Limb (tissue), 2 donors: ENCODE measurements around the gene ZNF75A.

Source experiments
- DNase-seq, 2 donors: peaks; one replicate each; pipeline ENCODE4 v3.0.0-alpha.2; 2016; ENCODE audit errors: extremely low spot score in 2 of 2

ZNF75A gene

DNA sequence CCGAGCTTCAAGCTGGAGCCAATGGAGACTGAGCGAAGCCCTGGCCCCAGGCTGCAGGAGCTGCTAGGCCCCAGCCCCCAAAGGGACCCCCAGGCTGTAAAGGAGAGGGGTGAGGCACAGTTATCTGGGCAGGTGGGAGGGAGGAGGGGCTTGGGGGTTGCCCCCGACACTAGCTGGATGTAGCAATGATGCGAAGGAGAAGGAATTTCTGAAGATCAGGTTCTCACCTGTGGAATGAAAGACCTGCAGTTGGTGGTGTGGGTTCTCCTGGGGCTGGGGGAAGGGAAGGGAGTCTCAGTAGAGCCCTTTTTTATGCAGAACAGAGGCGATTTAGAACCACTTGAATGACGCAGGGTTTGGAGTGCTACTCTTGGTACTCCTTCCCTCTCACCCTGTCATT is 20.2 kb upstream of the ZNF75A start:
- DNase-seq = no peak

DNA sequence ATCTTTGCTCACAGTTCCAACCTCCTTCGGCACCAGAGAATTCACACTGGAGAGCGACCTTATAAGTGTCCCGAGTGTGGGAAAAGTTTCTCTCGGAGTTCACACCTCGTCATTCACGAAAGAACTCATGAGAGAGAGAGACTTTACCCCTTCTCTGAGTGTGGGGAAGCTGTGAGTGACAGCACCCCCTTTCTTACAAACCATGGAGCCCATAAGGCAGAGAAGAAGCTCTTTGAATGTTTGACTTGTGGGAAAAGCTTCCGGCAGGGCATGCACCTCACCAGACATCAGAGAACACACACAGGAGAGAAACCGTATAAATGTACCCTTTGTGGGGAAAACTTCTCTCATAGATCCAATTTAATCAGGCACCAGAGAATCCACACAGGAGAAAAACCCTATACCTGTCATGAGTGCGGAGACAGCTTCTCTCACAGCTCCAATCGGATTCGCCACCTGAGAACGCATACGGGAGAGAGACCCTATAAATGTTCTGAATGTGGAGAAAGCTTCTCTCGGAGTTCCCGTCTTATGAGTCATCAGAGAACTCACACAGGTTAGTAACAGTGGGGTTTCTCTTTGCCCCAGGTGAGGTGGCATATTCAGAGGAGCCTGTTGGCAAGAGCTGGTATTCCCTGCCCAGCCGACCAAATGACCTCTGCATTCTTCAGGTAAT is 15.2 kb upstream of the ZNF75A start:
- DNase-seq = no peak

DNA sequence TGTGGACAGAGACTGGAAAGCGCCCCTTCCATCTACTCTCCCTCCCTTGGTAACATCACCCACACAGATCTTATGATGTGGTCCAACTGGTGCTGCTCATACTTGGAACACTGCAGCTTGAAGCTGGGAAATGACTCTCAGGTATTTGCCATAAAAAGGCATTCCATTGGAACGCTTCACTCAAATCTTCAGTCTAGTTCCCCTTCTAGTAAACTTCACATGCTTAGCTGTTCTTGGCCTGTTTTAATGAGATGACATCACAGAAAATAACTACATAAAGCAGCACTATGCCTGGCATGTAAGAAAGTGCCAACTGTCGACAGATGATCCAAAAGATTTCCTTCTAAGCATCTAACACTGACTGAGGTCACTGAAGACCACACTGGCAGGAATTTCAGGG is 12.7 kb upstream of the ZNF75A start:
- DNase-seq = no peak

DNA sequence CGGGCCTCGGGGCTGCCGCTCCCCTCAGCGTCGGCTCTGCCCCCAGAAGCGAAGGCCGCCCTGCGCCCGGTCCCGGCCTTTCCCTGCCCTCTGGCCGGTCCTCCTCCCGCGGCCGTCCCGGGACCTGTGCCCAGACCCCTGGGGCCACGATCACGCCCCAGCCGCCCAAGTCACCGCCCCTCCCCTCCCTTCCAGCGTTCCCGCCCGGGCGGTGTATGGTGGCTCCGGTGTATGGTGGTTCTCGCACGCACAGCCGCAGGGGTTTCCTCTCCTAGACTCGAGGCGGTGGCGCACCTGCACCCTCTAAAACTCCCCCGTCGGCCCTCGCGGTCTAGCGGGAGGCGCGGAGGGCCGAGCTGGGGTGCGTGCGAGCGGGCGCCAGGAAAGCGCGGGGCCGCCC is 10.1 kb upstream of the ZNF75A start:
- no peak for DNase-seq

DNA sequence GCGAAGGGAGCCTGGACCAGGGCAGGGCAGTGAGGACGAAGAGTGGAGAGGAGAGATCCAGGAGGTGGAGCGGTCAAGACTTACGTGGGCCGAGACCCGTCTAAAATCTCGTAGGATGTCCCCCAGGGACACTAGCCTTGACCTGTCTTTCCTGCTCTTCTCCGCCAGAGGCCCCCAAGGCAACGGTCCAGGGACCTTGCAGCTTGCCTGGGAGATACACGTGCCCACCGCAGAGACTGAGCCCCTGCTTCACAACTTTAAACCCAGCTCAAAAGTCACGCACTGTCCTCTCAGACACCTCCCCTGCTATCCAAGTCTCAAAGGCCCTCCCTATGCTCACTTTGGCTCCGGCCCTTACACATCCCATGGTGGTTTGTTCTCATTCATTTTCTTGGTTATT is 9.5 kb upstream of the ZNF75A start:
- no peak for DNase-seq

DNA sequence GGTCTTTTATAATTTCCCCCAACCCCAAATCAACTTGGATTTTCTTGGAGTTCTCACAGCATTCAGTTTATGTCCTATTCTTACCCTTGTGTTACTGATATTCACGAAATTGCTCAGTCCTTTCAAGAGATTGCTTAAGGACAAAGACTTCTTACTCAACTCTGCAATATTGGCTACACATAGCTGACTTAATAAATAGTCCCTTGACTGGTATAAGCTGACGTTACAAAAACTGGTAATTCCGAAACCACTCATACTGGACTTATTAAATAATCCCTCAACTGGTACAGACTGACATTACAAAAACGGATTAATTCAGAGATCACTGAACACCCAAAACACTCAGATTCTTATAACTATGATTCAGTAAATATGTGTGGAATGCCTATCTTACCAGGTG is 927 bp upstream of the ZNF75A start:
- no peak for DNase-seq

DNA sequence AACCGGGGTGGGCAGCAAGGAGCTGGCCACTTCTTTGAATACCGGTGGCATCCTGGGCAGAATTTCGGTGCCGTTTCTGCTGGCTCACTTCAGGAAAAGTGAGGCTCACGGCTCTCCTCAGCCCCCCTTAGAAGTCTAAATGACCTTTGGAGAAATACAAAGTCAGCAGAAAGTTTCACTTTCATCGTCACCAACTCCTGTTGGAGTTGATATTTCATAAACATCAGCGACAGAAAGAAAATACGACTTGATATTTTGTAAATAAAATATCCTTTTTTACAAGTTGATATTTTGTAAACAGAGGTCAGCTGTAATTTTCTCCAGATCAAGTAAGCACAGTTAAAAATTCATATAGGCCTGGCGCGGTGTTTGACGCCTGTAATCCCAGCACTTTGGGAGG is 781 bp downstream of the ZNF75A start:
- no peak for DNase-seq

DNA sequence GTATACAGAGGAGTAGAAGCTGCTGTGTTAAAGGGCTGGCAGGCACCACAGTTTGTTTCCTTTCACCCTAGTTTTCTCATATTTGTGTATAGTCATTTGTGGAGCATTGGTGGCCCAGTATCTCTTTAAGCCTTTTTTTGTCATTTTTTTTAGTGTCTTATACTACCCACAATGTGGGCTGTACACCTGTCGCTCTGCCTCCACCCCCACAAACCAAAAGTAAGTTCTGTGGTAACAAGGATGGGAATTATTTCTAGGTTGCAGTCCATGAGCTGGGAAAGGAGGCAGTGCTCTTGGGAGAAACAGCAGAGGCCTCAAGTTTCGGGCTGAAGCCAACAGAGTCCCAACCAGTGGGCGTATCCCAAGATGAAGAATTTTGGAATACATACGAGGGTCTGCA is 6.2 kb downstream of the ZNF75A start:
- no peak for DNase-seq

DNA sequence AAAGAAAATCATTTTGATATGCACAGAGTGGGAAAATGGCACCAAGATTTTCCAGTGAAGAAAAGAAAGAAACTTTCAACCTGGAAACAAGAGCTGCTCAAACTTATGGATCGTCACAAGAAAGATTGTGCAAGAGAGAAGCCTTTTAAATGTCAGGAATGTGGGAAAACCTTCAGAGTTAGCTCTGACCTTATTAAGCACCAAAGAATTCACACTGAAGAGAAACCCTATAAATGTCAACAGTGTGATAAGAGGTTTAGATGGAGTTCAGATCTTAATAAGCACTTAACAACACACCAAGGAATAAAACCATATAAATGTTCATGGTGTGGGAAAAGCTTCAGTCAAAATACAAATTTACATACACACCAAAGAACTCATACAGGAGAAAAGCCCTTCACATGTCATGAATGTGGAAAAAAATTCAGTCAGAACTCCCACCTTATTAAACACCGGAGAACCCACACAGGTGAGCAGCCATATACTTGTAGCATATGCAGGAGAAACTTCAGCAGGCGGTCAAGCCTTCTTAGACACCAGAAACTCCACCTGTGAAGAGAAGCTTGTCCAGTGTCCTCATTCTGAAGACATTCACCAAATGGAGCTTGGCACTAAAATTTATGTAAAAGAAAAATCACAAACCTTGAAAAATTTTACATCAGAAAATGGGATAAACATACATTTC is 12.2 kb downstream of the ZNF75A start:
- DNase-seq = no peak

DNA sequence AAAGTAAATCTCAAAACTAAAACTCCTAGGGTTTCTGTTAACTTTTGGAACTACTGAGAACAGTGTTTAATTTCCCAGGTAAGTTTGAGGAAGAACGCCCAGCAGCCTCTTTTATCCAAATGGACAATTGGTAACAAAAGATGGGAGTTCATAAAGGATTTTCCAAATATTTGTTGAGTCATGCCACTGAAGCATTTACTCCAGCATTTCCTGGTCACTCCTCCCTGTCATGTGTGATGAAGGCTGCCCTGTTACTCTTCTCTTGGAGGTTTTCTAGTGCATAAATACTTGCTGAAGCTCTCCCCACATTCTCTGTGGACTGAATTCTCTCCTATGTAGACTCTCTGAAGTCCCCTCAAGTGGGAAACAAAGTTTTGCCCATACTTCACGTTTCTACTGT is 16.5 kb downstream of the ZNF75A start:
- no peak for DNase-seq

DNA sequence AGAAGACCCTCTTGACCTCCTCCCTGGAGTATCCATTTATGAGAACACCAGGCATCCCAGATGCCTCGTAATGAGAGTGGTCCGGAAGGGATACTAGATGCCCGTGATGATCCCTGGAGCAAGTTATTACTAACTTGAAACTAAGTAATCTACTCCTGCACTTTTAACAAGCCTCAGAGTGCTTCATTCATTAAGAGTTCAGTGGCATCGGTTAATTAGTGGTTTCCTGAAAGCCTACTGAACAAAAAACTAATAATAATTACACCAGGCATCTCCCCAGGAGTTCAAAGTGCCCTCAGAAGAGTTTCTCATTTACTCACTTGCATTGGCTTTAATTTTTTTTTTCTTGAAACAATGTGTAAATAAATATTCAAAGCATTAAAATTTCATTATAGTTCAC is 22.2 kb downstream of the ZNF75A start:
- DNase-seq = no peak

DNA sequence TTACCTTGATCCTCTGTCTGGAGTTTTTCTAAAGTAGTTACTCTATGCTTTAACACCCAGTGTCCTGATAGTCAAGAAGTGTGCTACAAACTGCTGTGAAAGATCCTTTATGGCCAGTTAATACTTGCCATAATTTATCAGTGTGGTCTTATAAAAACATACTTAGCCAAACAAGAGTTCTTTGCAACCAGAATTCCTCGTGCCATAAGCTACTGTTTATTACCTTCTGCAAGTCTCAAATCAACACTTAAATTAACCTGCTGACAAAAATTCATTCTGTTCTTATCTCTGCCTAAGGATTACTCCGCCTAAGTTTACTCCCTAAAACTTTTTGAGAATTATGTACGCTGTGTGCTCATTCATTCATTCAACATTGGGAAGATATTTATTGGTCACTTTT is 22.8 kb downstream of the ZNF75A start:
- DNase-seq = no peak

DNA sequence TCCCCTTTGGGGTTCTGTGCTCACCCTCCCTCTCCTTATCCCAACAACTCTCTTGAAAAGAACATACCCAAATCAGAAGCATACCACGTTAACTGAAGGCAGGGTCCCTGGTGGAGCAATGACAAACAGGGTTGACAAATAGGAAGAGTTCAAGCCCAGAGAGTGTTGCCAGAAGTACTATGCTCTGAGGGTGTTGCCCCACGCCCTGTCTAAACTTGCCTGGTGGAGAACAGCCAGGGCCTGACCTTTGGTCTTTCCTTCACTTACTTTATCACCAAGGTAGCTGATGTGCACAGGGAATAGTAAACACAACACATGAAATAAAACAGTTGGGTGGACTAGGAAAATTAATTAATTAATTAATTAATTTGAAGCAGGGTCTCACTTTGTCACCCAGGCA is 23.3 kb downstream of the ZNF75A start:
- no peak for DNase-seq

DNA sequence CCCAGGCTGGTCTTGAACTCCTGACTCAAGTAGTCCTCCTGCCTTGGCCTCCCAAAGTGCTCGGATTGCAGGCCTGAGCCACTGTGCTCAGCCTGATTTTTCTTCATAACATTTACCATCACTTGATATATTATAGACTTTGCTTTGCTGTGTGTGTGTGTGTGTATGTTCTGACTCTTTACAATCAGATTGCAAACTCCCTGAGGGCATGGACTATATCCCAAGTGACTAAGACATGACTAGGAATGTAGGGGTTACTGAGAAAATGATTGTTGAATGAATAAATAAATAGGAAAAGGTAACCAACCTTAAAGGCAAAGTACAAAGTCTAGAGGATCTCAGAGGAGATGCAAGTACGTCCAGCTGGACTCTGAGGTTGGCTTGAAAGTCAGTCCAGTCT is 40.7 kb downstream of the ZNF75A start:
- DNase-seq = no peak

DNA sequence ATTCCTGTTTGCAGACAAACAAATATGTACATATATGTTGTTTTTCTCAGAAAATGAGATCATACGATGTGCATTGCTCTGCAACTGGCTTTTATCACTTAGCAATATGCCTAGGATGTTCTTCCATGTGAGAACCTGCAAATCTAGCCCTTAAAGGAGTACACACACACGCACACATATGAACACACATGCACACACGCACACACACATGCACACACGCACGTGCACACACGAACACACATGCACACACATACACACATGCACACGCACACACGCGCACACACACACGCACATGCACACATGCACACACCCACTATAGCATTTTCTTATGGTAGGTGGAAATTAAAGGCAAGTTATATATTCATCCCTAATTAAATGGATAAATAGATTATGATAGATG is 42.3 kb downstream of the ZNF75A start:
- DNase-seq = no peak

DNA sequence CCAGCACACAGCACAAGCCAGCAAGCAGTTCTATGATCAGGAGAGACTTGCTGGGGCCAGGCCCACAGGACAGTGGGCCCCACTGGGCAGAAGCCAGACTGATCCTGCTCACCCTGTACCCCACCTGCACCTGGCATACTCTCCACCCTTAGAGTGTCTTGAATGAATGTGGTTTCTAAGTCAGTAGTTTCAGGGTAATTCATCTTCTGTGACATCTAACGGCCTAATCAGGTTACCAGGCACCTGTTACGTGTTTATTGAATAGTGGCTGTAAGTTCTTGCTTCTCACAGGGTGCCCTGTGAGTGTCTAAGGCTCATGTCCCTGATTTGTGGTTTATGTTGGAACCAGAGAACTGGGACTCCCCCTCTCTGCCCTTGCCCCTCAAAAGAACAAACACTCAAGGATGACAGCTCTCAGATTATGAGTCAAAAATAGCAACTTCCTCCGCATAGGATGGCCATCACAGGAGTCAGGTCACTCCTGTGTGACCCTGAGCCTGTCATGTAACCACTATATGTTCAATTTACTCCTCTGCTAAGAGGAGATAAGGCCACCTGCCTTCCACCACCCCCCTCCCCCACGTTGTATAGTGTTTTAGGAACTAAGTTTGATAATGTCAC is 43.4 kb downstream of the ZNF75A start:
- no peak for DNase-seq

DNA sequence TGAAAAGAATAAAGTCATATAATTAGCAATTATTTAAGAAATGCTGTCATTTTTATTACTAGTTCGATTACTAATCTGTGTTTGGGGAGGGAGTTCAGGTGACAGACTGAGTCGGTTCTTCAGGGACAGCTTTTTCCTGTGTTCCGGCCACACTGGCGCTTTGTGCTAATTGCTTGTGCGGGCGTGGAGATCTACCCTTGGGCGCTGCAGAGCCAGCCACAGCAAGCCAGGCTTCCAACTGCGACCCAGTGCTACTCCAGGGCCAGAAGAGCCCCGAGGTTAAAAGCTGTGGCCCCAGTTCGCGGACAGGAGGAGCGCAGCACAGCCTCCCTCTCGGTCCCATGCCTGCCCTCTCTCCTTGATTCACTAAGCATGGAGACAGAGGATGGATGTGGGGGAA is 43.9 kb downstream of the ZNF75A start:
- DNase-seq = no peak

DNA sequence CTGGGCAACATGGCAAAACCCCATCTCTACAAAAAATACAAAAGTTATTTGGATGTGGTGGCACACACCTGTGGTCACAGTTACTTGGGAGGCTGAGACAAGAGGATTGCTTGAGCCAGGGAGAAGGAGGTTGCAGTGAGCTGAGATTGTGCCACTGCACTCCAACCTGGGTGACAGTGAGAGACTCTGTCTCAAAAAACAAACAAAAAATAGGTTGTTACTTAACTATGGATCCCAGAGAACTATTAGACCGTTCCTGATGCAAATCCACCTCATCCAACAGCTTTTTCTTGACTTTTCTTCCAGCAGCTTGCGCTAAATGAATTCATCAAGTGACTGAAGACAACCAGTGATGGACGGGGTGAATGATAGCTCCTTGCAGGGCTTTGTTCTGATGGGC is 50.3 kb downstream of the ZNF75A start, which contains the start of gene OR2C1:
OR2C1 (plus strand) TSS at position 301 of the 400 bp plus-strand sequence; CDS start at position 353, 52 bp downstream.
- no peak for DNase-seq

DNA sequence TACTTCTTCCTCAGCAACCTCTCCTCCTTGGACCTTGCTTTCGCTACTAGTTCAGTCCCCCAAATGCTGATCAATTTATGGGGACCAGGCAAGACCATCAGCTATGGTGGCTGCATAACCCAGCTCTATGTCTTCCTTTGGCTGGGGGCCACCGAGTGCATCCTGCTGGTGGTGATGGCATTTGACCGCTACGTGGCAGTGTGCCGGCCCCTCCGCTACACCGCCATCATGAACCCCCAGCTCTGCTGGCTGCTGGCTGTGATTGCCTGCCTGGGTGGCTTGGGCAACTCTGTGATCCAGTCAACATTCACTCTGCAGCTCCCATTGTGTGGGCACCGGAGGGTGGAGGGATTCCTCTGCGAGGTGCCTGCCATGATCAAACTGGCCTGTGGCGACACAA is 50.8 kb downstream of the ZNF75A start:
- no peak for DNase-seq

DNA sequence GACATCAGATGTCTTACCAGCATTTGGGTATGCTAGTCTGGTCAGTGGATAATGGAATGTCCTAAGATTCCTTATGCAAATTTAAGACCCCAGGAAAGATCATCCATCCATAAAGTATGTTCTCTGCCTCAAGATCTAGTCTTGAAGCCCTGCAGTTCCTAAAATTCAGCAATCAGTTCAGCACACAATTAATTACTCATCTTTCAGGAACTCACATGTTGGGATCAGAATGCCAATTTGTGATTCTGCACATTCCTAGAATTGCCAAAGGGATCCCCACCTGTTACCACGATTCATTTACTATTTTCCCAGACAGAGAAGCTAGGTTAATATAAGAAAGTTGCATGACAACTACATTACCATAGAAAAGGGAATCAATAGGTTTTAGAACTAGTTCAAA is 53.6 kb downstream of the ZNF75A start:
- DNase-seq = no peak

DNA sequence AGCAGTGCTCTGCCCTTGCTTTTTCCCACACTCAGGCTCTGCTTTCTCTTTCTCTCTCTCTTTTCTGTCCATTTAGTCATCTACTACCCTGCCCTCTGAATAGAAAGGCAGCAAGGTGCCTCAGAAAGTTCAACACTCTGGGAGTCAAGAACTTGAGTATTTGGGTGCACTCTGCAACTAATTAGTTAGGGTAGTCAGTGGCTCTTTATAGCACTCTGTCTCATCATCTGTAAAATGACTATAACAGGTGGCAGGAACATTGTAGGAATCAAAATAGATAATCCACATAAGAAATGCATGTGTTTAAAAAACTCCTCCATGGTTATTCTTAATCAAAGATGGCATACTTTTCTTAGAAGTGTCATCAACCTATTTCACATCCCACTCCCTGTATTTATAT is 57.6 kb downstream of the ZNF75A start:
- DNase-seq = no peak

DNA sequence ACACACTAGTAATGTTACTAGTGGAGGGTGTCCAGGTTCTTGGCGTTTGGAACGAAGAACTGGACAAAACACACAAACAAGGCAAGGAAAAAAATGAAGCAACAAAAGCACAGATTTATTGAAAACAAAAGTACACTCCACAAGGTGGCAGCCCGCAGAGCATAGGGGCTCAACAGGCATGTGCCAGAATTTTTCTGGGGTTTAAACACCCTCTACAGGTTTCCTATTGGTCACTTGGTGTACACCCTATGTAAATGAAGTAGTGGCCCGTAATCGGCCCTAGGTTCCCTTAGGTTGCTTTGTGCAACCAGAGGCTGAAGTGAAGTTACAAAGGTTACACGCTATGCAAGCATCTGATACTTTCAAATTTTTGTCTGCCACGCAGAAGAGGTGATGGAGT is 58.5 kb downstream of the ZNF75A start:
- no peak for DNase-seq
